ENCODE measurements around the gene CHST5.
A peak's percentile ranks its signal among the peaks of the same experiment; 100 is the strongest.
"Not testable (repeated sequence)": the region's sequence is repeated elsewhere in the genome, so short reads cannot be mapped to it uniquely, and the experiment has no call there.

The CHST5 gene

DNA sequence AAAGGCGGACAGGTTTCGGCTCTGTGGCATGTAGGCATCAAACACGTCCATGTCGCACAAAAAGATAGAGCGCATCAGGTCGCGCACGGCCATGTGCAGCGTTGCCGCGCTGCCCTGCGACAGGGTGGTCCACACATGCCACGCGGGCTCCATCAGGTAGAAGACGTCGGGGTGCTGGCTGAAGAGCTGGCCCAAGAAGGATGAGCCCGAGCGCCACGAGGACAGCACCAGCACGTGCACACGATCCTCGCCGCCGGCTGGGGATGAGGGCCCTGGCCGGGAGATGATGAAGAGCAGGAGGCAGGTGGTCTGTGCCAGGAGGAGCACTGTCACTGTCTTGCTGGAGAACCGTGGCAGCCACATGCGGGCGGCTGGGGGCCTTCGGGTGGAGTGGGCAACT, 5.9 kb downstream of the CHST5 start:
- no peaks in the 10 kb centered on the region for H3K9me3 ChIP-seq
- H3K4me3 ChIP-seq: no peak overlapping the region
- DNase-seq: no peak
- TF ChIP-seq, protein P1, sequence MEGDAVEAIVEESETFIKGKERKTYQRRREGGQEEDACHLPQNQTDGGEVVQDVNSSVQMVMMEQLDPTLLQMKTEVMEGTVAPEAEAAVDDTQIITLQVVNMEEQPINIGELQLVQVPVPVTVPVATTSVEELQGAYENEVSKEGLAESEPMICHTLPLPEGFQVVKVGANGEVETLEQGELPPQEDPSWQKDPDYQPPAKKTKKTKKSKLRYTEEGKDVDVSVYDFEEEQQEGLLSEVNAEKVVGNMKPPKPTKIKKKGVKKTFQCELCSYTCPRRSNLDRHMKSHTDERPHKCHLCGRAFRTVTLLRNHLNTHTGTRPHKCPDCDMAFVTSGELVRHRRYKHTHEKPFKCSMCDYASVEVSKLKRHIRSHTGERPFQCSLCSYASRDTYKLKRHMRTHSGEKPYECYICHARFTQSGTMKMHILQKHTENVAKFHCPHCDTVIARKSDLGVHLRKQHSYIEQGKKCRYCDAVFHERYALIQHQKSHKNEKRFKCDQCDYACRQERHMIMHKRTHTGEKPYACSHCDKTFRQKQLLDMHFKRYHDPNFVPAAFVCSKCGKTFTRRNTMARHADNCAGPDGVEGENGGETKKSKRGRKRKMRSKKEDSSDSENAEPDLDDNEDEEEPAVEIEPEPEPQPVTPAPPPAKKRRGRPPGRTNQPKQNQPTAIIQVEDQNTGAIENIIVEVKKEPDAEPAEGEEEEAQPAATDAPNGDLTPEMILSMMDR (IDR thresholded peaks at IDR 0.05): no peak
- intact Hi-C loops (cut with DNase I; ENCODE audit: low total_unique reads): no loop called here
- no peaks in the 10 kb centered on the region for H3K36me3 ChIP-seq
- H3K27ac ChIP-seq: no peak overlapping the region
- no peaks in the 10 kb centered on the region for H3K27me3 ChIP-seq
- peaks cover 0 to 4% (median 0%) of the 10 kb centered on the region in 4 donors for H3K4me1 ChIP-seq

- Histone ChIP-seq H3K27ac (no peak overlapping the region), H3K4me1 (no peaks in the 10 kb centered on the region), H3K27me3 (no peaks in the 10 kb centered on the region), H3K36me3 (no peaks in the 10 kb centered on the region), H3K4me3 (no peak overlapping the region), H3K9me3 (no peaks in the 10 kb centered on the region)
- TF ChIP-seq, protein P1 (IDR thresholded peaks at IDR 0.05): no peak
- no peak for DNase-seq
- intact Hi-C loops (cut with DNase I; ENCODE audit: low total_unique reads): no loop called here
Measured at GRCh38 chr16:75529056-75529905, 6.6 kb downstream of the CHST5 start.

DNA sequence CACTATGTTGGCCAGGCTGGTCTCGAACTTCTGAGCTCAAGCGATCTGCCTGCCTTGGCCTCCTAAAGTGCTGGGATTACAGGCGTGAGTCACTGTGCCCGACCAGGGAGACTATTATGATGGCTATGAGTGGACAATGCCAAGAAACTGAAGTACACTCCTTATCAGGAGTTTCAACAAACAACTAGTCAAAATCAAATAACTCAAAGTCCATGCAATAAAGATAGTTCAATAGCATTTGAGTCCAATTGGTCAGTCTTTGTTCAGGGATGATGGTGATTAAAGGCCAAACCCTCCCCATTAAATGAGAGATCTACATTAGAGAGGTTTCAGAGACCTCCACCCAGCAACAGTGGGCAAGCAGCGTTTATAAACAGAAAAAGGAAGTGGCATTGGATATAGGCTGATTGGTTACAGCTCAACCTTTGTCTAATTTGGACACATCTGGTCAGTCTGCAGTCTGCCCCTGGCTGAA, 8.0 kb downstream of the CHST5 start:
- no peak for DNase-seq
- TF ChIP-seq, protein P1 (IDR thresholded peaks at IDR 0.05): no peak
- Histone ChIP-seq H3K4me1 (no peaks in the 10 kb centered on the region), H3K36me3 (no peaks in the 10 kb centered on the region), H3K27ac (no peak overlapping the region), H3K27me3 (no peaks in the 10 kb centered on the region), H3K4me3 (no peak overlapping the region), H3K9me3 (no peaks in the 10 kb centered on the region)
- intact Hi-C loops (cut with DNase I; ENCODE audit: low total_unique reads): no loop called here

DNA sequence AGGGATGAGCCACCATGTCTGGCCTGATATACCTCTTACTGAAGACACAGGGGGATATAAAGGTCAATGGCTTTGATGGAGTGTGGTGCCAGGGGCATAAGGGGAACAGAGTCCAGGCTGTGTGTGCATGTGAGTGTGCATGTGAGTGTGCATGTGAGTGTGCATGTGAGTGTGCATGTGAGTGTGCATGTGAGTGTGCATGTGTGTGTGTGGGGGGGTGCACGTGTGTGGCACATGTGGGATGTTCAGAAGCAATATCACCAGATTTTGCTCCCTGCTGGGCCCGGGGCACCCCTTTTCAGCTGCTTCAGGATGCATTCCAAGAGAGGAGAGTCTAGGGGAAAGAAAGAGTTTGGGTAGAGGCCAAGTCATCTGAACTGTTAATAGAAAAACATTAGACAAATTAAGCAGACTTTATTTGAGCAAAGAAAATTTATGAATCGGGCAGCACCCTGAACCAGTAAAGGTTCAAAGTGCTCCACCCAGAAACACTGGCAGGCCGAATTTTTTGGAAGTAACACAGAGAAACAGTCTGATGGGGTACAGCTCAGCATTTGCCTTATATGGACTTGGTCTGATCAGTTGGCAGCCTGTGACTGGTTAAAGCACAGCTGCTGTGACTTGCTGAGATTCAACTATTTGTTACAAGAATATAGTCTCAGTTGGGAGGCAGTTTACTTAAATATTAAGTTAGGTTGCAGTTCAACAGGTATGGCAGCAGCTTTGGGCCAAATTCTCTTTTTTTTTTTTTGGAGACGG, 9.7 kb downstream of the CHST5 start:
- no peak overlapping the region for H3K27ac ChIP-seq
- no peaks in the 10 kb centered on the region for H3K4me1 ChIP-seq
- H3K27me3 ChIP-seq: no peaks in the 10 kb centered on the region
- TF ChIP-seq, protein P1 (IDR thresholded peaks at IDR 0.05): no peak
- no peaks in the 10 kb centered on the region for H3K9me3 ChIP-seq
- intact Hi-C loops (cut with DNase I; ENCODE audit: low total_unique reads): no loop called here
- no peak for DNase-seq
- no peaks in the 10 kb centered on the region for H3K36me3 ChIP-seq
- no peak overlapping the region for H3K4me3 ChIP-seq

DNA sequence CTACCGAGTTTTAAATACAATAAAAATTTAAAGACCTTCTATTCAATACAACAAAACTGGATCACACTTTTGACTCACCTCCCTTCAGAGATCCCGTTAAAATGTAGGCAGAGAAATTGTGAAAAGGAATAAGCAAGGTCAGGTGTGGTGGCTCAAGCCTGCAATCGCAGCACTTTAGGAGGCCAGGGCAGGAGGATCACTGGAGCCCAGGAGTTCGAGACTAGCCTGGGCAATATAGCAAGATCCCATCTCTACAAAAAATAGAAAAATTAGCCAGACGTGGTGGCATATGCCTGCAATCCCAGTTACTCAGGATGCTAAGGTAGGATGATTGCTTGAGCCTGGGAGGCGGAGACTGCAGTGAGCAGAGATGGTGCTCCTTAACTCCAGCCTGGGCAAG, 16.7 kb downstream of the CHST5 start:
- intact Hi-C loops (cut with DNase I; ENCODE audit: low total_unique reads): loop anchor here (5.0 kb wide), 1 partner anchor 47 kb away; no protein-coding TSS in a partner anchor
- no peak for DNase-seq
- TF ChIP-seq, protein P1 (IDR thresholded peaks at IDR 0.05): no peak
- Histone ChIP-seq H3K36me3 (no peaks in the 10 kb centered on the region), H3K9me3 (no peaks in the 10 kb centered on the region), H3K27ac (no peak overlapping the region), H3K4me1 (peaks cover 0 to 10% (median 7%) of the 10 kb centered on the region in 4 donors), H3K4me3 (no peak overlapping the region), H3K27me3 (no peaks in the 10 kb centered on the region)

GRCh38 chr16:75516189-75516966, 19.5 kb downstream of the CHST5 start:
- H3K36me3 ChIP-seq, H3K4me1 ChIP-seq, H3K27me3 ChIP-seq, H3K9me3 ChIP-seq: not testable (repeated sequence)
- intact Hi-C loops (cut with DNase I; ENCODE audit: low total_unique reads): loop anchor here (5.0 kb wide), 1 partner anchor 44 kb away; no protein-coding TSS in a partner anchor
- peak in 1 of 2 donors; percentile 69 for DNase-seq
- Histone ChIP-seq H3K27ac (peak overlapping the region; percentile 97 to 99), H3K4me3 (peak overlapping the region; percentile 92 to 95)
